HL-60/S4 treated with retinoic acid at 250 ng/mL for 4 days and 3 days (cell line): ENCODE measurements around the gene MVK.

ENCODE experiments used
- in situ Hi-C: fragments of 300-500 bp; cut with MboI; formaldehyde crosslinking; loops from 2 replicates; pipeline ENCODE4 v1.7.0; 2022; ENCODE audit warnings: low sequenced_read_pairs

MVK gene

GRCh38 chr12:109626378-109627115 is 53.0 kb downstream of the MVK start:
- in situ Hi-C loops: no loop called here

GRCh38 chr12:109627633-109628032 is 54.0 kb downstream of the MVK start:
- in situ Hi-C loops: no loop called here

GRCh38 chr12:109630107-109630506 is 56.5 kb downstream of the MVK start:
- in situ Hi-C loops: no loop called here

- in situ Hi-C loops: no loop called here
Observed at GRCh38 chr12:109630815-109631214, 57.2 kb downstream of the MVK start.

- in situ Hi-C loops: no loop called here
Observed at GRCh38 chr12:109631302-109631701, 57.7 kb downstream of the MVK start.

GRCh38 chr12:109631751-109632150 is 58.2 kb downstream of the MVK start:
- in situ Hi-C loops: no loop called here

GRCh38 chr12:109632342-109632741 is 58.7 kb downstream of the MVK start:
- in situ Hi-C loops: no loop called here

GRCh38 chr12:109635717-109636116 is 62.1 kb downstream of the MVK start:
- in situ Hi-C loops: no loop called here

- in situ Hi-C loops: no loop called here
Observed at GRCh38 chr12:109637348-109637747, 63.8 kb downstream of the MVK start.

GRCh38 chr12:109637996-109638395 is 64.4 kb downstream of the MVK start:
- in situ Hi-C loops: no loop called here

- in situ Hi-C loops: no loop called here
Observed at GRCh38 chr12:109638735-109639134, 65.1 kb downstream of the MVK start.

GRCh38 chr12:109639151-109639872 is 65.7 kb downstream of the MVK start:
- in situ Hi-C loops: no loop called here

- in situ Hi-C loops: no loop called here
Observed at GRCh38 chr12:109640961-109641360, 67.4 kb downstream of the MVK start.

- in situ Hi-C loops: no loop called here
Observed at GRCh38 chr12:109641422-109641821, 67.8 kb downstream of the MVK start.

- in situ Hi-C loops: no loop called here
Observed at GRCh38 chr12:109642506-109643132, 69.0 kb downstream of the MVK start.

- in situ Hi-C loops: no loop called here
Observed at GRCh38 chr12:109645194-109645593, 71.6 kb downstream of the MVK start.

GRCh38 chr12:109645708-109646107 is 72.1 kb downstream of the MVK start:
- in situ Hi-C loops: no loop called here
